GM21528 (cell line): Measurements from ENCODE around the gene ALKBH2.

Experiments
- ATAC-seq: cut with Tn5 transposase; IDR thresholded peaks from one replicate; pipeline ENCODE4 v1.9.1; 2021; ENCODE audit warnings: mild to moderate bottlenecking, moderate library complexity; ENCODE audit not compliant: unreplicated experiment, low FRiP score

The ALKBH2 gene

GRCh38 chr12:109093022-109093918 lies at the start of gene ALKBH2:
Gene ALKBH2, minus strand, starts transcription at chr12:109093472. Its CDS starts 686 bp downstream, at chr12:109092786.
- peak; percentile 62 for ATAC-seq

- no peak for ATAC-seq
Measured at GRCh38 chr12:109140560-109140959, 47.3 kb upstream of the ALKBH2 start.

- no peak for ATAC-seq
Measured at GRCh38 chr12:109139791-109140190, 46.5 kb upstream of the ALKBH2 start.

GRCh38 chr12:109139360-109139759 lies 46.1 kb upstream of the ALKBH2 start:
- ATAC-seq = no peak

- ATAC-seq = no peak
Measured at GRCh38 chr12:109137055-109137454, 43.8 kb upstream of the ALKBH2 start.

GRCh38 chr12:109134186-109134917 lies 41.1 kb upstream of the ALKBH2 start:
- no peak for ATAC-seq

GRCh38 chr12:109131154-109132050 lies 38.1 kb upstream of the ALKBH2 start:
- ATAC-seq = no peak

- ATAC-seq = no peak
Measured at GRCh38 chr12:109130297-109131153, 37.3 kb upstream of the ALKBH2 start.

GRCh38 chr12:109127533-109128242 lies 34.4 kb upstream of the ALKBH2 start:
- ATAC-seq = no peak

- no peak for ATAC-seq
Measured at GRCh38 chr12:109126784-109127183, 33.5 kb upstream of the ALKBH2 start.

- no peak for ATAC-seq
Measured at GRCh38 chr12:109125791-109126190, 32.5 kb upstream of the ALKBH2 start.

- ATAC-seq = no peak
Measured at GRCh38 chr12:109124878-109125648, 31.8 kb upstream of the ALKBH2 start.

- ATAC-seq = no peak
Measured at GRCh38 chr12:109121346-109121880, 28.1 kb upstream of the ALKBH2 start.

GRCh38 chr12:109120557-109120956 lies 27.3 kb upstream of the ALKBH2 start:
- no peak for ATAC-seq

- ATAC-seq = no peak
Measured at GRCh38 chr12:109120095-109120494, 26.8 kb upstream of the ALKBH2 start.

- no peak for ATAC-seq
Measured at GRCh38 chr12:109116611-109116949, 23.3 kb upstream of the ALKBH2 start.

GRCh38 chr12:109115758-109116610 lies 22.7 kb upstream of the ALKBH2 start, which contains the start of gene ACACB:
Gene ACACB, plus strand, starts transcription at chr12:109116587. Its CDS starts 22,819 bp downstream, at chr12:109139406.
- ATAC-seq = no peak
